Measurements from ENCODE around the gene CREB5.

DNA sequence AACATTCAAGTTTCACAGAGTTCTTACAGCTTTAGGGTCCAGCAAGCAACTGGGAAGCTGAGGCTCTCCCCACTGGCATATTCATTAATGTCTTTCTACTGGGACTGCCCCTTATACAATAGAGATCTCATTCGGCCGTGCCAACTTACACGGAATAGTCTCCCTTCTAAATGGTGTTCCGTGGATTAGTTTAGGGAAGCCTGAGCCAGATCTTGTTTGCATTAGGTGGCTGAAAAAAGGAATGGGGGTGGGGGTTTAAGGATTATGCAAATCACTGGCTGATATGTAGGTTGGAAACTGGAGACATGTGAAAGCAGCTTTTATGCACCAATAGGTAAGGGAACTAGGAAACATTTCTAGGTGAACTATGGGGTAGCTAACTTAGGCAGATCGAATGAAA, 327.5 kb downstream of the CREB5 start:
- no peak for TF ChIP-seq EZH2 (IDR thresholded peaks at IDR 0.05; ENCODE audit: low read depth, unreplicated experiment)
- TF ChIP-seq, protein P1, sequence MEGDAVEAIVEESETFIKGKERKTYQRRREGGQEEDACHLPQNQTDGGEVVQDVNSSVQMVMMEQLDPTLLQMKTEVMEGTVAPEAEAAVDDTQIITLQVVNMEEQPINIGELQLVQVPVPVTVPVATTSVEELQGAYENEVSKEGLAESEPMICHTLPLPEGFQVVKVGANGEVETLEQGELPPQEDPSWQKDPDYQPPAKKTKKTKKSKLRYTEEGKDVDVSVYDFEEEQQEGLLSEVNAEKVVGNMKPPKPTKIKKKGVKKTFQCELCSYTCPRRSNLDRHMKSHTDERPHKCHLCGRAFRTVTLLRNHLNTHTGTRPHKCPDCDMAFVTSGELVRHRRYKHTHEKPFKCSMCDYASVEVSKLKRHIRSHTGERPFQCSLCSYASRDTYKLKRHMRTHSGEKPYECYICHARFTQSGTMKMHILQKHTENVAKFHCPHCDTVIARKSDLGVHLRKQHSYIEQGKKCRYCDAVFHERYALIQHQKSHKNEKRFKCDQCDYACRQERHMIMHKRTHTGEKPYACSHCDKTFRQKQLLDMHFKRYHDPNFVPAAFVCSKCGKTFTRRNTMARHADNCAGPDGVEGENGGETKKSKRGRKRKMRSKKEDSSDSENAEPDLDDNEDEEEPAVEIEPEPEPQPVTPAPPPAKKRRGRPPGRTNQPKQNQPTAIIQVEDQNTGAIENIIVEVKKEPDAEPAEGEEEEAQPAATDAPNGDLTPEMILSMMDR (conservative IDR thresholded peaks at IDR 0.05; ENCODE audit: low read depth in 2 of 2) = no peak
- no peak for TF ChIP-seq JUNB (IDR thresholded peaks at IDR 0.05; ENCODE audit: unreplicated experiment)
- TF ChIP-seq, protein P2, sequence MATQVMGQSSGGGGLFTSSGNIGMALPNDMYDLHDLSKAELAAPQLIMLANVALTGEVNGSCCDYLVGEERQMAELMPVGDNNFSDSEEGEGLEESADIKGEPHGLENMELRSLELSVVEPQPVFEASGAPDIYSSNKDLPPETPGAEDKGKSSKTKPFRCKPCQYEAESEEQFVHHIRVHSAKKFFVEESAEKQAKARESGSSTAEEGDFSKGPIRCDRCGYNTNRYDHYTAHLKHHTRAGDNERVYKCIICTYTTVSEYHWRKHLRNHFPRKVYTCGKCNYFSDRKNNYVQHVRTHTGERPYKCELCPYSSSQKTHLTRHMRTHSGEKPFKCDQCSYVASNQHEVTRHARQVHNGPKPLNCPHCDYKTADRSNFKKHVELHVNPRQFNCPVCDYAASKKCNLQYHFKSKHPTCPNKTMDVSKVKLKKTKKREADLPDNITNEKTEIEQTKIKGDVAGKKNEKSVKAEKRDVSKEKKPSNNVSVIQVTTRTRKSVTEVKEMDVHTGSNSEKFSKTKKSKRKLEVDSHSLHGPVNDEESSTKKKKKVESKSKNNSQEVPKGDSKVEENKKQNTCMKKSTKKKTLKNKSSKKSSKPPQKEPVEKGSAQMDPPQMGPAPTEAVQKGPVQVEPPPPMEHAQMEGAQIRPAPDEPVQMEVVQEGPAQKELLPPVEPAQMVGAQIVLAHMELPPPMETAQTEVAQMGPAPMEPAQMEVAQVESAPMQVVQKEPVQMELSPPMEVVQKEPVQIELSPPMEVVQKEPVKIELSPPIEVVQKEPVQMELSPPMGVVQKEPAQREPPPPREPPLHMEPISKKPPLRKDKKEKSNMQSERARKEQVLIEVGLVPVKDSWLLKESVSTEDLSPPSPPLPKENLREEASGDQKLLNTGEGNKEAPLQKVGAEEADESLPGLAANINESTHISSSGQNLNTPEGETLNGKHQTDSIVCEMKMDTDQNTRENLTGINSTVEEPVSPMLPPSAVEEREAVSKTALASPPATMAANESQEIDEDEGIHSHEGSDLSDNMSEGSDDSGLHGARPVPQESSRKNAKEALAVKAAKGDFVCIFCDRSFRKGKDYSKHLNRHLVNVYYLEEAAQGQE (IDR thresholded peaks at IDR 0.05; ENCODE audit: unreplicated experiment) = no peak
- TF ChIP-seq EZH2phosphoT487 (IDR thresholded peaks at IDR 0.05; ENCODE audit: unreplicated experiment) = no peak
- TF ChIP-seq STAT1 (IDR thresholded peaks at IDR 0.05; ENCODE audit: unreplicated experiment) = no peak
- no peak for TF ChIP-seq POLR2AphosphoS5 (IDR thresholded peaks at IDR 0.05; ENCODE audit: low read depth)
